OCI-LY3 (cell line): ENCODE measurements around the gene IL20RA.

Experiments
- H2AFZ ChIP-seq: fragments of 200-600, 300-600 bp; shearing (Covaris generic); 2 replicates; pipeline ENCODE4 v1.6.0; 2014; ENCODE audit warnings: antibody characterized with exemption, low read depth, low read length
- H3K27ac ChIP-seq: fragments of 200-600, 300-600 bp; sonication (generic); 2 replicates; pipeline ENCODE4 v1.5.1; 2014; ENCODE audit warnings: mild to moderate bottlenecking, low read length, moderate library complexity, mixed read lengths
- H3K27me3 ChIP-seq: fragments of 200-600, 300-600 bp; sonication (generic); 2 replicates; pipeline ENCODE4 v1.6.1; 2014; ENCODE audit warnings: low read depth, low read length, mixed read lengths
- H3K36me3 ChIP-seq: fragments of 200-600, 300-600 bp; sonication (generic); replicated peaks from 2 replicates; pipeline ENCODE3; 2014; ENCODE audit warnings: low read depth, low read length, mixed read lengths
- H3K4me1 ChIP-seq: fragments of 300-600, 200-600 bp; sonication (generic); 2 replicates; pipeline ENCODE4 v1.6.1; 2014; ENCODE audit warnings: low read length, mixed read lengths
- H3K4me2 ChIP-seq: fragments of 200-600, 300-600 bp; sonication (generic); 2 replicates; pipeline ENCODE4 v1.6.1; 2014; ENCODE audit warnings: low read length, mixed read lengths
- H3K4me3 ChIP-seq: fragments of 300-600, 200-600 bp; sonication (generic); 2 replicates; pipeline ENCODE4 v1.5.1; 2014; ENCODE audit warnings: antibody characterized with exemption, mild to moderate bottlenecking, low read length, moderate library complexity
- H3K79me2 ChIP-seq: fragments of 300-600, 200-600 bp; shearing (Covaris generic); 2 replicates; pipeline ENCODE4 v1.6.1; 2014; ENCODE audit warnings: mild to moderate bottlenecking, low read length, mixed read lengths
- H3K9ac ChIP-seq: fragments of 300-600, 200-600 bp; shearing (Covaris generic); 2 replicates; pipeline ENCODE4 v1.6.0; 2014; ENCODE audit warnings: mild to moderate bottlenecking, low read length, moderate library complexity
- H3K9me3 ChIP-seq: fragments of 200-600, 300-600 bp; shearing (Covaris generic); 2 replicates; pipeline ENCODE4 v1.6.1; 2014; ENCODE audit warnings: low read length, mixed read lengths; ENCODE audit not compliant: insufficient read depth
- H4K20me1 ChIP-seq: fragments of 200-600, 300-600 bp; sonication (generic); 2 replicates; pipeline ENCODE4 v1.6.1; 2016; ENCODE audit warnings: low read length, mixed read lengths; ENCODE audit not compliant: insufficient read depth
- EZH2phosphoT487 ChIP-seq: fragments of 200-600 bp; shearing (Covaris generic); IDR thresholded peaks from 2 replicates; pipeline ENCODE4 v1.6.1; 2018; ENCODE audit warnings: antibody characterized with exemption, mixed run types, low read depth
- TF ChIP-seq, protein P1 (sequence below): fragments of 200-600, 300-600 bp; sonication (generic); IDR thresholded peaks from 2 replicates; pipeline ENCODE4 v1.5.1; 2014; ENCODE audit warnings: antibody characterized with exemption, low read length, low read depth

Gene IL20RA

DNA sequence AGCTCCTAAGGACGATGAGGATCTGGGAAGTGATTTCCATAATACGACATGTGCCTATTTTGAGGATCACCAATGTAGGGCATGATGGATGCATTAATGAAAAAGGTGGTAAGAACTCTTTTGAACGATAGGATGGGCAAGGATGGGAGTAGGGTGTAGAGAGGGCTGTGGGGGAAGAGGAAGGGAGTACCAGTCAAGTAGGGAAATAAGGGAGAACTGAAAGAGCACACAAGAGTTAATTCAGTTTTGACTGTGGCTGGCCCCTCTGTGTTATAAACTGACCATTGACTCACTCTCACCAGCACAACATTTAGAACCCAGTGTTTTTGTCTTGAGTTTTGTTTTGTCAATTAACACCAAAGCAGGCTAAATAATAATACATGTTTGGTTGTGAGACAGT lies 89.6 kb downstream of the IL20RA start:
- Histone ChIP-seq H4K20me1 (no peaks in the 10 kb centered on the region), H3K27ac (no peak overlapping the region), H3K36me3 (no peaks in the 10 kb centered on the region), H3K9ac (no peak overlapping the region), H3K79me2 (no peaks in the 10 kb centered on the region), H3K27me3 (no peaks in the 10 kb centered on the region), H2AFZ (no peak overlapping the region), H3K4me1 (peaks cover 12% of the 10 kb centered on the region), H3K4me3 (no peak overlapping the region), H3K9me3 (no peaks in the 10 kb centered on the region), H3K4me2 (peak overlapping the region; percentile 28)
- no peak for TF ChIP-seq EZH2phosphoT487
- TF ChIP-seq, protein P1, sequence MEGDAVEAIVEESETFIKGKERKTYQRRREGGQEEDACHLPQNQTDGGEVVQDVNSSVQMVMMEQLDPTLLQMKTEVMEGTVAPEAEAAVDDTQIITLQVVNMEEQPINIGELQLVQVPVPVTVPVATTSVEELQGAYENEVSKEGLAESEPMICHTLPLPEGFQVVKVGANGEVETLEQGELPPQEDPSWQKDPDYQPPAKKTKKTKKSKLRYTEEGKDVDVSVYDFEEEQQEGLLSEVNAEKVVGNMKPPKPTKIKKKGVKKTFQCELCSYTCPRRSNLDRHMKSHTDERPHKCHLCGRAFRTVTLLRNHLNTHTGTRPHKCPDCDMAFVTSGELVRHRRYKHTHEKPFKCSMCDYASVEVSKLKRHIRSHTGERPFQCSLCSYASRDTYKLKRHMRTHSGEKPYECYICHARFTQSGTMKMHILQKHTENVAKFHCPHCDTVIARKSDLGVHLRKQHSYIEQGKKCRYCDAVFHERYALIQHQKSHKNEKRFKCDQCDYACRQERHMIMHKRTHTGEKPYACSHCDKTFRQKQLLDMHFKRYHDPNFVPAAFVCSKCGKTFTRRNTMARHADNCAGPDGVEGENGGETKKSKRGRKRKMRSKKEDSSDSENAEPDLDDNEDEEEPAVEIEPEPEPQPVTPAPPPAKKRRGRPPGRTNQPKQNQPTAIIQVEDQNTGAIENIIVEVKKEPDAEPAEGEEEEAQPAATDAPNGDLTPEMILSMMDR = no peak

- H3K9ac ChIP-seq = no peak overlapping the region
- no peaks in the 10 kb centered on the region for H3K79me2 ChIP-seq
- H3K4me1 ChIP-seq = peaks cover 12% of the 10 kb centered on the region
- H3K27ac ChIP-seq = no peak overlapping the region
- H4K20me1 ChIP-seq = no peaks in the 10 kb centered on the region
- H3K9me3 ChIP-seq = no peaks in the 10 kb centered on the region
- TF ChIP-seq, protein P1 = no peak
- no peak for TF ChIP-seq EZH2phosphoT487
- no peaks in the 10 kb centered on the region for H3K27me3 ChIP-seq
- no peak overlapping the region for H3K4me3 ChIP-seq
- no peak overlapping the region for H3K4me2 ChIP-seq
- H2AFZ ChIP-seq = no peak overlapping the region
- H3K36me3 ChIP-seq = no peaks in the 10 kb centered on the region
These were observed 92.0 kb downstream of the IL20RA start for GRCh38 chr6:136952714-136953260.

DNA sequence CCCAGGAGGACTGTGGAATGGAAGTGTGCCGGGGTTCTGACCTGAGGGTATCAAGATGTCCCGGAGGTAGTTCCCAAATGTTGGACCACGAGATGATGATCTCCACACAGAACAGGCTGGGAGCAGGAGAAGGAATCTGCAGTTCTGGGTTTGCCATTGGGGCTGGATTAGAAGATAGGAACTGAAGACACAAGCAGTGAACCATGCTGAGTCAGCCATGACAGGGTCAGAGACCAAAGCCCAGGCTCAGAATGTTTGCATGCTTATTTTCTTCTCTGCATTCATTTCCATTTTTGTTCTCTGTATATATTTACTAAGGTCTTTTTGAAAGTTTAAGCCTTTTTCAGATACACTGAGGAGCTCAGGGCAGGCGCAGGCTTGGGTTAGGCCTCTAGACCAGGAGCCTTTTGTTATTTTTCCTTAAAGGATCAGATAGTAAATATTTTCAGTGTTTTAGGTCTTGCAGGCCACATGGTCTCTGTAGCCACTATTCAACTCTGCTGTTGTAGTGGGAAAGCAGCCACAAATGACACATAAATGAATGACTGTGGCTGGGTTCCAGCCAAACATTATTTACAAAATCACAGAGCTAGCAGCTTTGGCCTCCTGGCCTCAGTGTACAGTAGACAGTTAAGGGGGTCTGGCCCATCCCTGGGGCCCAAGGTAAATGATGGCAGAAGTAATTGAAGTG lies 94.2 kb downstream of the IL20RA start:
- no peaks in the 10 kb centered on the region for H3K79me2 ChIP-seq

More for the DNA sequence above, 94.2 kb downstream of the IL20RA start:
- no peak overlapping the region for H3K27ac ChIP-seq
- no peaks in the 10 kb centered on the region for H3K27me3 ChIP-seq
- no peaks in the 10 kb centered on the region for H3K9me3 ChIP-seq
- H3K36me3 ChIP-seq = no peaks in the 10 kb centered on the region
- H3K4me3 ChIP-seq = no peak overlapping the region
- H4K20me1 ChIP-seq = no peaks in the 10 kb centered on the region
- no peak overlapping the region for H2AFZ ChIP-seq
- H3K4me1 ChIP-seq = peaks cover 15% of the 10 kb centered on the region
- no peak overlapping the region for H3K4me2 ChIP-seq
- no peak for TF ChIP-seq EZH2phosphoT487
- TF ChIP-seq, protein P1 = no peak
- no peak overlapping the region for H3K9ac ChIP-seq
